ENCODE measurements around the gene SLC27A2.

GRCh38 chr15:50277370-50277769 lies 95.4 kb downstream of the SLC27A2 start:
- TF ChIP-seq POLR2A (IDR thresholded peaks at IDR 0.05; ENCODE audit: low read depth, low read length): no peak
- no peak for TF ChIP-seq POLR2AphosphoS5 (IDR thresholded peaks at IDR 0.05; ENCODE audit: low read depth, low read length)

Data from GM12892 (cell line).